Keratinocyte (primary cell): Measurements from ENCODE around the gene APOA4. TPM values are rescaled to one million over a fixed set of nuclear protein-coding genes. Genes with fewer than 3 reads are reported as not detected.

Source experiments
- DNase-seq: peaks from one replicate; pipeline ENCODE4 v3.0.0-alpha.2; 2011; ENCODE audit warnings: low read depth, missing footprints, low spot score
- FAIRE-seq: peaks from 2 replicates; lab custom pipeline; 2011; peaks lifted over from hg19 to GRCh38; lab: Jason Lieb, UNC
- H2AFZ ChIP-seq: 2 replicates; pipeline ENCODE4 v1.6.0; 2012; ENCODE audit warnings: low read length, control low read depth, inconsistent platforms; ENCODE audit not compliant: control insufficient read depth
- H3K27ac ChIP-seq: 2 replicates; pipeline ENCODE4 v1.5.1; 2011; ENCODE audit warnings: low read length; ENCODE audit not compliant: control insufficient read depth, insufficient read depth
- H3K27me3 ChIP-seq: 3 replicates; pipeline ENCODE4 v1.6.0; 2011; ENCODE audit warnings: low read length; ENCODE audit not compliant: control insufficient read depth, insufficient read depth; ENCODE audit errors: extremely low read depth
- H3K36me3 ChIP-seq, 2 experiments: 2 replicates in 1 of 2; 3 replicates in 1 of 2; pipeline ENCODE4 v1.5.1; 2011; ENCODE audit warnings: low read length in 2 of 2, mild to moderate bottlenecking in 1 of 2; ENCODE audit not compliant: control insufficient read depth in 2 of 2, insufficient read depth in 2 of 2; ENCODE audit errors: extremely low read depth in 1 of 2
- H3K4me1 ChIP-seq: 3 replicates; pipeline ENCODE4 v1.5.1; 2011; ENCODE audit warnings: low read length; ENCODE audit not compliant: control insufficient read depth, insufficient read depth; ENCODE audit errors: extremely low read depth
- H3K4me2 ChIP-seq: 3 replicates; pipeline ENCODE4 v1.6.0; 2011; ENCODE audit warnings: low read depth, low read length; ENCODE audit not compliant: control insufficient read depth, insufficient read depth; ENCODE audit errors: extremely low read depth
- H3K4me3 ChIP-seq, 3 experiments: fragments of 200-600 bp in 1 of 3; sonication (generic) in 1 of 3; 2 replicates in 2 of 3; 3 replicates in 1 of 3; pipeline ENCODE4 v1.5.1; 2011 to 2016; ENCODE audit warnings: low read length in 3 of 3, mild to moderate bottlenecking in 3 of 3, control low read depth in 2 of 3, inconsistent platforms in 1 of 3, low read depth in 1 of 3, mixed read lengths in 1 of 3, mixed run types in 1 of 3, moderate library complexity in 1 of 3; ENCODE audit not compliant: control insufficient read depth in 2 of 3, insufficient read depth in 2 of 3; ENCODE audit errors: extremely low read depth in 1 of 3
- H3K79me2 ChIP-seq: 2 replicates; pipeline ENCODE4 v1.6.0; 2012; ENCODE audit warnings: low read length; ENCODE audit not compliant: control insufficient read depth, insufficient read depth
- H3K9ac ChIP-seq: 3 replicates; pipeline ENCODE4 v1.6.0; 2011; ENCODE audit warnings: low read length; ENCODE audit not compliant: control insufficient read depth, insufficient read depth; ENCODE audit errors: extremely low read depth
- H3K9me1 ChIP-seq: 3 replicates; pipeline ENCODE4 v1.6.0; 2011; ENCODE audit warnings: low read length; ENCODE audit not compliant: control insufficient read depth, insufficient read depth; ENCODE audit errors: extremely low read depth
- H3K9me3 ChIP-seq: 2 replicates; pipeline ENCODE4 v1.5.1; 2012; ENCODE audit warnings: low read depth, low read length; ENCODE audit not compliant: control insufficient read depth
- H4K20me1 ChIP-seq: 3 replicates; pipeline ENCODE4 v1.6.0; 2011; ENCODE audit warnings: low read length; ENCODE audit not compliant: control insufficient read depth, insufficient read depth; ENCODE audit errors: extremely low read depth
- CTCF ChIP-seq, 3 experiments: IDR thresholded peaks in 1 of 3; conservative IDR thresholded peaks in 1 of 3; optimal IDR thresholded peaks in 1 of 3; 2 replicates in 2 of 3; 3 replicates in 1 of 3; pipeline versions ENCODE3 to v1.5.1; 2011; ENCODE audit warnings: low read length in 3 of 3, mild to moderate bottlenecking in 3 of 3, moderate library complexity in 2 of 3, control low read depth in 1 of 3, inconsistent platforms in 1 of 3; ENCODE audit not compliant: insufficient read depth in 2 of 3; ENCODE audit errors: extremely low read depth in 1 of 3
- EZH2 ChIP-seq: IDR thresholded peaks from one replicate; pipeline ENCODE4 v1.6.1; 2012; ENCODE audit warnings: inconsistent platforms, mild to moderate bottlenecking, low read length, moderate library complexity
- dilution Hi-C: fragments of 300-500 bp; cut with MboI; formaldehyde crosslinking; loops from one replicate; pipeline ENCODE4 v1.7.0; 2020; ENCODE audit warnings: low sequenced_read_pairs; ENCODE audit not compliant: extremely low pct_ligation_motif_present
- polyA plus RNA-seq, 5 experiments: library from polyadenylated mRNA; depleted of rRNA in 3 of 5; stranded (reverse) in 3 of 5; stranded (forward) in 1 of 5; unstranded in 1 of 5; fragments of >200 nt; gene quantifications; 1 replicate in 1 of 5; 2 replicates in 3 of 5; 3 replicates in 1 of 5; pipeline versions ENCODE4 v1.2.1 to v1.2.3, GENCODE V29; 2011 to 2012; ENCODE audit warnings: missing spikeins in 2 of 5, low read depth in 1 of 5, low replicate concordance in 1 of 5

The APOA4 gene
- polyA plus RNA-seq, 1 donor (not counting 4 experiments of a cell fraction or from before 2014, with no cell fraction given), result not detected

- peaks cover 5% of the 10 kb centered on the region for H3K79me2 ChIP-seq
- H2AFZ ChIP-seq, result no peak overlapping the region
- no peaks in the 10 kb centered on the region for H3K27me3 ChIP-seq
- H3K4me3 ChIP-seq, result no peak overlapping the region
- dilution Hi-C loops, result no loop called here
- H3K4me1 ChIP-seq, result peaks cover 8% of the 10 kb centered on the region
- H3K9me3 ChIP-seq, result no peaks in the 10 kb centered on the region
- H3K9me1 ChIP-seq, result no peaks in the 10 kb centered on the region
- TF ChIP-seq EZH2 (no peak), CTCF (optimal IDR thresholded peaks at IDR 0.05 in 1 of 3, IDR thresholded peaks at IDR 0.05 in 1 of 3, conservative IDR thresholded peaks at IDR 0.05 in 1 of 3; ENCODE audit: extremely low read depth in 1 of 3, insufficient read depth in 2 of 3, low read length in 3 of 3) (no peak)
- H3K27ac ChIP-seq, result no peak overlapping the region
- no peak for FAIRE-seq
- no peak overlapping the region for H3K9ac ChIP-seq
- H3K36me3 ChIP-seq, result peaks cover 25 to 39% of the 10 kb centered on the region in 2 experiments
- no peak for DNase-seq
- no peak overlapping the region for H3K4me2 ChIP-seq
- no peaks in the 10 kb centered on the region for H4K20me1 ChIP-seq
These were observed 46.0 kb downstream of the APOA4 start for GRCh38 chr11:116777056-116777455.

- H3K27me3 ChIP-seq, result no peaks in the 10 kb centered on the region
- no peaks in the 10 kb centered on the region for H3K9me3 ChIP-seq
- H3K4me2 ChIP-seq, result no peak overlapping the region
- H3K4me3 ChIP-seq, result no peak overlapping the region
- H3K9me1 ChIP-seq, result no peaks in the 10 kb centered on the region
- peaks cover 12% of the 10 kb centered on the region for H3K4me1 ChIP-seq
- H3K79me2 ChIP-seq, result peaks cover 9% of the 10 kb centered on the region
- no peaks in the 10 kb centered on the region for H4K20me1 ChIP-seq
- dilution Hi-C loops, result no loop called here
- TF ChIP-seq EZH2 (no peak), CTCF (optimal IDR thresholded peaks at IDR 0.05 in 1 of 3, IDR thresholded peaks at IDR 0.05 in 1 of 3, conservative IDR thresholded peaks at IDR 0.05 in 1 of 3; ENCODE audit: extremely low read depth in 1 of 3, insufficient read depth in 2 of 3, low read length in 3 of 3) (no peak)
- no peak for FAIRE-seq
- no peak overlapping the region for H3K27ac ChIP-seq
- H3K36me3 ChIP-seq, result peaks cover 23 to 36% of the 10 kb centered on the region in 2 experiments
- H2AFZ ChIP-seq, result no peak overlapping the region
- H3K9ac ChIP-seq, result no peak overlapping the region
- no peak for DNase-seq
These were observed 46.6 kb downstream of the APOA4 start for GRCh38 chr11:116776522-116776984.
